ENCODE measurements around the gene CKAP5. TPM values are rescaled to one million over a fixed set of nuclear protein-coding genes. Genes with fewer than 3 reads are reported as not detected.

CKAP5 gene
- total RNA-seq, 1 donor from 2014 or later: 247 TPM

GRCh38 chr11:46769636-46770221 is 76.4 kb downstream of the CKAP5 start:
- Histone ChIP-seq H3K4me1 (no peaks in the 10 kb centered on the region), H3F3A (ENCODE audit: low read depth) (peaks cover 9% of the 10 kb centered on the region), H2AFZ (replicated peaks) (no peak overlapping the region), H3K27ac (no peak overlapping the region), H4K20me1 (ENCODE audit: low read depth) (peaks cover 6% of the 10 kb centered on the region), H3K4me3 (no peak overlapping the region), H3K4me2 (no peak overlapping the region), H3K79me2 (ENCODE audit: low read depth) (peaks cover 5% of the 10 kb centered on the region), H3K36me3 (peaks cover 41% of the 10 kb centered on the region), H3K27me3 (no peaks in the 10 kb centered on the region), H3K9ac (no peak overlapping the region), H3K9me3 (ENCODE audit: low read depth) (no peaks in the 10 kb centered on the region)
- no peak for DNase-seq (ENCODE audit: low spot score)
- no peak overlapping the region for H3K4me3 Mint-ChIP-seq
- H3K27me3 Mint-ChIP-seq (ENCODE audit: insufficient read depth, low read depth): no peaks in the 10 kb centered on the region
- H3K27ac Mint-ChIP-seq: no peak overlapping the region
- no peaks in the 10 kb centered on the region for H3K4me1 Mint-ChIP-seq
- TF ChIP-seq EZH2phosphoT487 (IDR thresholded peaks at IDR 0.05) (no peak), EZH2 (IDR thresholded peaks at IDR 0.05) (no peak), CTCF (IDR thresholded peaks at IDR 0.05) (no peak)
- peaks cover 31% of the 10 kb centered on the region for H3K36me3 Mint-ChIP-seq
- no peaks in the 10 kb centered on the region for H3K9me3 Mint-ChIP-seq

GRCh38 chr11:46766656-46767055 is 79.4 kb downstream of the CKAP5 start:
- TF ChIP-seq EZH2phosphoT487 (IDR thresholded peaks at IDR 0.05) (no peak), CTCF (IDR thresholded peaks at IDR 0.05) (no peak), EZH2 (IDR thresholded peaks at IDR 0.05) (no peak)
- Mint-ChIP-seq H3K9me3 (no peaks in the 10 kb centered on the region), H3K36me3 (peaks cover 29% of the 10 kb centered on the region), H3K27ac (no peak overlapping the region), H3K4me3 (no peak overlapping the region), H3K27me3 (ENCODE audit: insufficient read depth, low read depth) (no peaks in the 10 kb centered on the region), H3K4me1 (no peaks in the 10 kb centered on the region)
- H3K9ac ChIP-seq: no peak overlapping the region
- H2AFZ ChIP-seq (replicated peaks): no peak overlapping the region
- no peak overlapping the region for H3K27ac ChIP-seq
- no peaks in the 10 kb centered on the region for H3K9me3 ChIP-seq (ENCODE audit: low read depth)
- no peaks in the 10 kb centered on the region for H3K79me2 ChIP-seq (ENCODE audit: low read depth)
- peaks cover 52% of the 10 kb centered on the region for H3K36me3 ChIP-seq
- H3K27me3 ChIP-seq: no peaks in the 10 kb centered on the region
- no peak for DNase-seq (ENCODE audit: low spot score)
- peaks cover 9% of the 10 kb centered on the region for H3F3A ChIP-seq (ENCODE audit: low read depth)
- no peak overlapping the region for H3K4me2 ChIP-seq
- H3K4me3 ChIP-seq: no peak overlapping the region
- no peaks in the 10 kb centered on the region for H3K4me1 ChIP-seq
- H4K20me1 ChIP-seq (ENCODE audit: low read depth): no peaks in the 10 kb centered on the region

- H3K4me1 Mint-ChIP-seq: no peaks in the 10 kb centered on the region
- H3K36me3 Mint-ChIP-seq: peaks cover 35% of the 10 kb centered on the region
- peaks cover 44% of the 10 kb centered on the region for H3K36me3 ChIP-seq
Measured at GRCh38 chr11:46762248-46762647, 83.8 kb downstream of the CKAP5 start.

More at GRCh38 chr11:46762248-46762647, 83.8 kb downstream of the CKAP5 start:
- Histone ChIP-seq H3F3A (ENCODE audit: low read depth) (peaks cover 11% of the 10 kb centered on the region), H2AFZ (replicated peaks) (no peak overlapping the region), H3K27ac (no peak overlapping the region), H3K4me1 (no peaks in the 10 kb centered on the region), H3K4me3 (no peak overlapping the region), H3K4me2 (no peak overlapping the region), H4K20me1 (ENCODE audit: low read depth) (no peaks in the 10 kb centered on the region), H3K9ac (no peak overlapping the region), H3K79me2 (ENCODE audit: low read depth) (no peaks in the 10 kb centered on the region), H3K9me3 (ENCODE audit: low read depth) (no peaks in the 10 kb centered on the region), H3K27me3 (no peaks in the 10 kb centered on the region)
- H3K4me3 Mint-ChIP-seq: no peak overlapping the region
- no peaks in the 10 kb centered on the region for H3K9me3 Mint-ChIP-seq
- H3K27me3 Mint-ChIP-seq (ENCODE audit: insufficient read depth, low read depth): no peaks in the 10 kb centered on the region
- H3K27ac Mint-ChIP-seq: no peak overlapping the region
- DNase-seq (ENCODE audit: low spot score): no peak
- TF ChIP-seq EZH2 (IDR thresholded peaks at IDR 0.05) (no peak), EZH2phosphoT487 (IDR thresholded peaks at IDR 0.05) (no peak), CTCF (IDR thresholded peaks at IDR 0.05) (no peak)

Measured in neural progenitor cell (in vitro differentiated cells).